ENCODE measurements around the gene AP1G1. TPM values are rescaled to one million over a fixed set of nuclear protein-coding genes. Genes with fewer than 3 reads are reported as not detected.

AP1G1 gene
- total and polyA plus RNA-seq, 10 of the 15 experiments (the other 5 are each of a cell fraction or from before 2014, with no cell fraction given), result 5.9 to 83.7 (median 47.8) TPM

GRCh38 chr16:71706046-71706445, 102.6 kb downstream of the AP1G1 start:
- Histone ChIP-seq H3K4me3 (no peak overlapping the region), H3K4me1 (ENCODE audit: control insufficient read depth, insufficient read depth, low read length) (no peaks in the 10 kb centered on the region), H3K27ac (ENCODE audit: control insufficient read depth, insufficient read depth) (no peak overlapping the region), H3K27me3 (replicated peaks in 1 of 2; ENCODE audit: control insufficient read depth in 2 of 2, insufficient read depth in 2 of 2, low read length in 1 of 2) (no peaks in the 10 kb centered on the region), H3K4me2 (ENCODE audit: control insufficient read depth, insufficient read depth) (no peak overlapping the region), H3K36me3 (ENCODE audit: control insufficient read depth in 2 of 2, insufficient read depth in 2 of 2, low read length in 1 of 2) (peaks cover 0 to 1% of the 10 kb centered on the region in 2 experiments; a peak in 1 of 4 replicates), H2AFZ (ENCODE audit: control insufficient read depth, low read depth, low read length) (no peak overlapping the region), H3K79me2 (ENCODE audit: control insufficient read depth, insufficient read depth, low read length) (no peaks in the 10 kb centered on the region), H3K9me3 (replicated peaks; ENCODE audit: control insufficient read depth, insufficient read depth, low read length) (no peaks in the 10 kb centered on the region), H4K20me1 (ENCODE audit: control insufficient read depth, insufficient read depth) (no peaks in the 10 kb centered on the region), H3K9ac (ENCODE audit: control insufficient read depth, insufficient read depth, low read length) (no peak overlapping the region)
- SMC1A ChIA-PET (ENCODE audit: uncharacterized antibody, unreplicated experiment), result no interaction called here
- BruUV-seq (replicated peaks), result no TSS peak
- RAD21 ChIA-PET (ENCODE audit: unreplicated experiment), result interaction anchor here (0.7 kb wide), 1 partner anchor 84 kb away, joined by 3 read pairs; no protein-coding TSS in a partner anchor
- intact Hi-C loops (cut with micrococcal nuclease; ENCODE audit: unreplicated experiment), result no loop called here
- POLR2A ChIA-PET, result interaction anchor here (0.6 to 0.9 kb wide), 3 partner anchors 110 to 207 kb away, joined by 3 to 5 read pairs (median 5); no protein-coding TSS in a partner anchor
- ATAC-seq (no peak), DNase-seq (ENCODE audit: low read depth, low spot score) (no peak), FAIRE-seq (no peak)
- CTCF ChIA-PET, result no interaction called here
- in situ Hi-C loops (cut with MboI), result no loop called here
- TF ChIP-seq HCFC1 (IDR thresholded peaks at IDR 0.05; ENCODE audit: low read length) (no peak), NFYB (IDR thresholded peaks at IDR 0.05; ENCODE audit: insufficient read depth, low read depth, low read length) (no peak), NRF1 (conservative IDR thresholded peaks at IDR 0.05; ENCODE audit: low read depth, low read length) (no peak), ZBED1 (IDR thresholded peaks at IDR 0.05; ENCODE audit: borderline replicate concordance) (no peak), ZBTB11 (CRISPR knock-in tag; IDR thresholded peaks at IDR 0.05) (no peak), HDGF (IDR thresholded peaks at IDR 0.05) (no peak)
- WGBS (ENCODE audit: insufficient coverage, insufficient replicate concordance, low lambda C conversion rate, missing lambda C conversion rate), result 98% methylated on average over 2 of the region's 2 CpGs
